ENCODE results near the gene GARIN5A. TPM values are rescaled to one million over a fixed set of nuclear protein-coding genes. Genes with fewer than 3 reads are reported as not detected.

Gene GARIN5A
- total RNA-seq (2021) (3.7 and 7.3 TPM in 2 replicates), Bru-seq, nascent RNA (percentile 30 among the genes with signal in this experiment), BruChase-seq, experiment 1, labeled RNA remaining after a 2-hour chase (percentile 33 among the genes with signal in this experiment), BruChase-seq, experiment 2, labeled RNA remaining after a 6-hour chase (percentile 36 among the genes with signal in this experiment)
- long read RNA-seq, partial matches to known transcripts, result 1 of 9 reads
- long read RNA-seq, other reads (novel, unspliced or antisense), result 2 of 9 reads

GRCh38 chr19:50476224-50476906 is at the start of gene GARIN5A, which contains the start of gene EMC10:
TSS of gene GARIN5A (minus strand) at chr19:50476848. CDS start at chr19:50476388, 460 bp downstream.
TSS of gene EMC10 (plus strand) at chr19:50476507. CDS start at chr19:50476545, 38 bp downstream.
- BruUV-seq (replicated peaks), result TSS peak; percentile 53
- Histone ChIP-seq H3K27me3 (ENCODE audit: insufficient read depth, low read depth) (no peaks in the 10 kb centered on the region), H3K4me2 (peak within 1 kb of the TSS; percentile 85), H3F3A (ENCODE audit: insufficient read depth, low read depth) (peaks cover 20% of the 10 kb centered on the region), H3K36me3 (ENCODE audit: low read depth) (no peaks in the 10 kb centered on the region), H2AFZ (peak within 1 kb of the TSS; percentile 88), H3K4me1 (replicated peaks; ENCODE audit: insufficient read depth) (peaks cover 8% of the 10 kb centered on the region), H4K20me1 (ENCODE audit: insufficient read depth) (peaks cover 27% of the 10 kb centered on the region), H3K4me3 (peak within 1 kb of the TSS; percentile 72), H3K9me3 (ENCODE audit: insufficient read depth, low read depth) (no peaks in the 10 kb centered on the region), H3K27ac (peak within 1 kb of the TSS; percentile 65), H3K79me2 (ENCODE audit: low read depth) (peaks cover 27% of the 10 kb centered on the region), H3K9me2 (ENCODE audit: insufficient read depth) (no peaks in the 10 kb centered on the region)
- ChIA-PET CTCF (interaction anchor here (0.6 kb wide), 1 partner anchor 467 kb away, joined by 3 read pairs; no protein-coding TSS in a partner anchor), POLR2A (ENCODE audit: unreplicated experiment) (interaction anchor here (0.8 kb wide), 1 partner anchor 474 kb away, joined by 17 read pairs; no protein-coding TSS in a partner anchor)
- no peak for TF ChIP-seq EZH2 (IDR thresholded peaks at IDR 0.05; ENCODE audit: low read depth)
- TF ChIP-seq CTCF (conservative IDR thresholded peaks at IDR 0.05), result no peak
- peak; percentile 90 to 96 for DNase-seq
- intact Hi-C loops (cut with micrococcal nuclease; ENCODE audit: unreplicated experiment), result loop anchor here (1.0 to 5.0 kb wide), 2 partner anchors 35 to 109 kb away; partner anchors contain the start of genes JOSD2 and NAPSA

- intact Hi-C loops (cut with micrococcal nuclease; ENCODE audit: unreplicated experiment), result no loop called here
- H3K4me1 ChIP-seq (replicated peaks; ENCODE audit: insufficient read depth), result no peaks in the 10 kb centered on the region
- no peak overlapping the region for H3K4me3 ChIP-seq
- TF ChIP-seq CTCF (conservative IDR thresholded peaks at IDR 0.05), result no peak
- no peak for TF ChIP-seq EZH2 (IDR thresholded peaks at IDR 0.05; ENCODE audit: low read depth)
- CTCF ChIA-PET, result no interaction called here
- H3K27me3 ChIP-seq (ENCODE audit: insufficient read depth, low read depth), result peaks cover 42% of the 10 kb centered on the region
- POLR2A ChIA-PET (ENCODE audit: unreplicated experiment), result no interaction called here
- no peaks in the 10 kb centered on the region; the same call in 1 of the 2 replicates for H3K9me3 ChIP-seq (ENCODE audit: insufficient read depth, low read depth)
- H3F3A ChIP-seq (ENCODE audit: insufficient read depth, low read depth), result no peaks in the 10 kb centered on the region
- H3K4me2 ChIP-seq, result no peak overlapping the region
- no peak overlapping the region for H3K27ac ChIP-seq
- H4K20me1 ChIP-seq (ENCODE audit: insufficient read depth), result no peaks in the 10 kb centered on the region
- H2AFZ ChIP-seq, result no peak overlapping the region
- DNase-seq, result no peak
- H3K79me2 ChIP-seq (ENCODE audit: low read depth), result no peaks in the 10 kb centered on the region
- no peaks in the 10 kb centered on the region for H3K36me3 ChIP-seq (ENCODE audit: low read depth)
- H3K9me2 ChIP-seq (ENCODE audit: insufficient read depth), result no peaks in the 10 kb centered on the region
- BruUV-seq (replicated peaks), result no TSS peak
Observed at GRCh38 chr19:50522881-50523280, 46.2 kb upstream of the GARIN5A start.

- no peak overlapping the region for H3K27ac ChIP-seq
- no peaks in the 10 kb centered on the region; the same call in 1 of the 2 replicates for H3K9me3 ChIP-seq (ENCODE audit: insufficient read depth, low read depth)
- intact Hi-C loops (cut with micrococcal nuclease; ENCODE audit: unreplicated experiment), result no loop called here
- H3F3A ChIP-seq (ENCODE audit: insufficient read depth, low read depth), result no peaks in the 10 kb centered on the region
- ChIA-PET CTCF (no interaction called here), POLR2A (ENCODE audit: unreplicated experiment) (no interaction called here)
- no peak for DNase-seq
- no peak overlapping the region for H2AFZ ChIP-seq
- H3K79me2 ChIP-seq (ENCODE audit: low read depth), result no peaks in the 10 kb centered on the region
- no peak overlapping the region for H3K4me3 ChIP-seq
- H3K27me3 ChIP-seq (ENCODE audit: insufficient read depth, low read depth), result peaks cover 22% of the 10 kb centered on the region
- no peaks in the 10 kb centered on the region for H4K20me1 ChIP-seq (ENCODE audit: insufficient read depth)
- H3K36me3 ChIP-seq (ENCODE audit: low read depth), result no peaks in the 10 kb centered on the region
- no peaks in the 10 kb centered on the region for H3K9me2 ChIP-seq (ENCODE audit: insufficient read depth)
- no peak overlapping the region for H3K4me2 ChIP-seq
- no peaks in the 10 kb centered on the region for H3K4me1 ChIP-seq (replicated peaks; ENCODE audit: insufficient read depth)
- BruUV-seq (replicated peaks), result no TSS peak
- TF ChIP-seq EZH2 (IDR thresholded peaks at IDR 0.05; ENCODE audit: low read depth) (no peak), CTCF (conservative IDR thresholded peaks at IDR 0.05) (no peak)
Observed at GRCh38 chr19:50520822-50521465, 44.3 kb upstream of the GARIN5A start.

Data from PC-9 (cell line).